ENCODE measurements around the gene MED12L.

Gene MED12L

DNA sequence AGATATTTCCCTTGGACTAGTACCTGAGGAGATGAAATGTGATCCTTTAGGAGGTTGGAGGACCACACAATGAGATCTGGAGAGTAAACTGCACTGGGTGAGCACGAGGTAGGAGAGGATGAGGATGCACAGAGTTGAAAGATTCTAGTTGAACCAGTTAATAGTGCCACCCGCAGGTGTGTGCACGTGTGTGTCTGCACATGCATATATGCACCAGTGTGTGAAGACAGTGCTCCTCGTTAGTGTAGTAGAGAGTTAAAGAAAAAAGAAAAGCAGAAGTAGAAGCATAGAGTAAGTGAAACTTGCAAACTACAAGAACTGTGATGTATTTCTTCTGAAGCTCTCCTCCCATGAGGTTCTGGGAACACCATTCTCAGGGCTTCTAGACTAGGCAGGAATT, 8.4 kb downstream of the MED12L start:
- TF ChIP-seq JUND (IDR thresholded peaks at IDR 0.05; ENCODE audit: low read depth): no peak
- DNase-seq (ENCODE audit: low read depth in 1 of 2, low spot score in 1 of 2): peak in 1 of 2 experiments; percentile 13
- in situ Hi-C loops (cut with HindIII; ENCODE audit: low pct_unique_long_range_greater_than_20kb, low sequenced_read_pairs): no loop called here

DNA sequence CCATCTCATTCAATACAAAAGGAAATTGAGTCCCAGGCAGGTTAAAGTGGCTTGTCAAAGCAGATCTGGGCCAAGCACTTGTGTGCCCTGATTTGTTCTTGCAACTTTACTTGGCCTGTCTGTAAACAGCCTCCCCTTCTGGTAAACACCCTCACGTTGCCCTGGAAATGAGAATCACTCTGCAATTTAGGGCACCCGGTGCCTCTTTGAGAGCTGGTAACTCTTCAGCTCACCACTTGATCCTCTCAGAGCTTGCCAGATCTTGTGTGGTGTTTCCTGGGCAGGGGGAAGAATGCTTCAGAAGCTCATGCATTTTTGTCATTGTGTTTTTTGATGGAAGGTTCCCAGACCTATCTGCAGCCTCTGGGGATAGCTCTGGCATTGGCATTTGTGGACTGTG, 11.3 kb downstream of the MED12L start:
- TF ChIP-seq JUND (IDR thresholded peaks at IDR 0.05; ENCODE audit: low read depth): no peak
- no peak for DNase-seq (ENCODE audit: low read depth in 1 of 2, low spot score in 1 of 2)
- in situ Hi-C loops (cut with HindIII; ENCODE audit: low pct_unique_long_range_greater_than_20kb, low sequenced_read_pairs): no loop called here

DNA sequence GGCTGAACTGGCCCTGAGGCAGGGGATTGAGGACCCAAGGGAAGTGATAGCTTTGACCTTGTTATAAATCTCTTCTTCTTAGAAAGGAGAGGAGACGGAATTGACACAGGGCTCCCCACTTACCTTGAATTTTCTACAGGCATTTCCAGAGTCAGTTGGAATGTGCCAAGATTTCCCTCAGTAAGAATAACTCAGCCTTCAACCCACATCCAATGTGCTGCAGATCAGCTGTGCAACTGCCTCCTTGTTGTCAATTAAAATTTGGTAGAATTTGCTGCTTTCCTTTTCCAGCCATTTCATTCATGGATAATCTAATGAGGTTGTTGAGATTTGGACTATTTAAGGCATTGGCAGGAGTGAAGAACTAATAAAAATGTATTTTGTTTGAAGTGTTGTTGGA, 14.6 kb downstream of the MED12L start:
- no peak for TF ChIP-seq JUND (IDR thresholded peaks at IDR 0.05; ENCODE audit: low read depth)
- in situ Hi-C loops (cut with HindIII; ENCODE audit: low pct_unique_long_range_greater_than_20kb, low sequenced_read_pairs): no loop called here
- no peak for DNase-seq (ENCODE audit: low read depth in 1 of 2, low spot score in 1 of 2)

DNA sequence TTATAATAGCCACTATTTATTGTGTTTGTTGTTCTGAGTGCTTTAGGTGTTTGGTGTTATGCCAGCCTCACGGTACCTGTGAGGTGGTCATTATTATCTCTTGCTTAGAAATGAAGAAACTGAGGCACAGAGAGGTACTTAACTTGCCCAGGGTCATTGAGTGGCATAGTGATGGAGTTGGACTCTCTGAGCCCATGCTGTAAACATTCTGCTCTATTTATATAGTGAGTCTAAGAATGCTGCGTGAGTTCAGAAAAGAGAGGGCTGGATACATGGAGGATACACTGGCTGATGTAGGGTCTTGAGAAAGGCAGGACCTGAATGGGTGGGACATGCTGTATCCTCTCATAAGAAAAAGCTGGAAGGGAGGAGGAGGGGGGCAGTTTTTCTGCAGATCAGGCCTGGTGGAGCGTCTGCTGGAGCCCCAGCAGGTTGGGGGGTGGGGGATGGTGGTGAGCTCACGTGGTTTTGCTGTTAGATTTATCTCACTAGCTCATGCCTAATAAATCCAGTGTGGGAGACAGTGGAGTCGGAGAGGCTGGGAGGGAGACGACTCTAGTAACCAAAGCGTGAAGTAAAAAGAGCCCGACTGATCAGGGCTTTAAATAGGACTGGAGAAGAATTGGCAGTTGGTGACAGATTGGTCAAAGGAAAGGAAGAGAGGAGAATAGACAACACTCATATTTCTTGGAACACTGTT, 16.0 kb downstream of the MED12L start:
- in situ Hi-C loops (cut with HindIII; ENCODE audit: low pct_unique_long_range_greater_than_20kb, low sequenced_read_pairs): no loop called here

DNA sequence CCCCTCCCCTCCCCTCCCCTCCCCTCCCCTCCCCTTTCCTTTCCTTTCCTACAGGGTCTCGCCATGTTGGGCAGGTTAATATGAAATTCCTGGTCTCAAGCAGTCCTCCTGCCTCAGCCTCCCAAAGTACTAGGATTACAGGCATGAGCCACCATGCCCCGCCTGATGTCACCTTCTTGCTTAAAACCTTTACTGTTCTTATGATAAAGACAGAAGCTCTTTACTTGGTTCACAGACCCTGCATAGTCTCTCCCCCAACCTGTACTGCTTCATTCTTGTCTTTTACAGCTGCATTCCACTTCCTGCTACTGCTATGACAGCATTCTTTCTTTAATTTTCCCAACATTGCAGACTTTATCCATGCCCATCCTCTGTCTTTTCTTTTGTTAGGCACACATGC, 20.8 kb downstream of the MED12L start:
- in situ Hi-C loops (cut with HindIII; ENCODE audit: low pct_unique_long_range_greater_than_20kb, low sequenced_read_pairs): no loop called here
- DNase-seq (ENCODE audit: low read depth in 1 of 2, low spot score in 1 of 2): peak in 1 of 2 experiments; percentile 36
- no peak for TF ChIP-seq JUND (IDR thresholded peaks at IDR 0.05; ENCODE audit: low read depth)

More for the DNA sequence above, 16.0 kb downstream of the MED12L start:
- no peak for TF ChIP-seq JUND (IDR thresholded peaks at IDR 0.05; ENCODE audit: low read depth)
- no peak for DNase-seq (ENCODE audit: low read depth in 1 of 2, low spot score in 1 of 2)

DNA sequence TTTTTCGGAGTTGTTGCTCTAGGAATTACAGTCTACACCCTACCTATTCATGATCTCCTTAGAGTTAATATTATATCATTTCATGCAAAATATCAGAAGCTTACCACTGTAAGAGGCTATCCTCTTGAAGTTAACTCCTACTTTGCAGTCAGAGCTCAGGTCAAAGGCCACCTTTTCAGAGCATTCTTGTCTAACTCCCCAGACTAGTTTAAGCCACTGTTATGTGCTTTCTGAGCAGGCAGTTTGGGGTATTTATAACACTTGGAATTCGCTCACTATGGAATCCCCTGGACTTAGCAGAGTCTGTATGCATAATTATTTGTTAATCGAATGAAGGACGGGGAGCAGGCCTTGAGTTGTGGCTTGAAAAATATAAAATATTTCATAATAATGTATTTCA, 21.7 kb downstream of the MED12L start:
- in situ Hi-C loops (cut with HindIII; ENCODE audit: low pct_unique_long_range_greater_than_20kb, low sequenced_read_pairs): no loop called here
- peak in 1 of 2 experiments; percentile 33 for DNase-seq (ENCODE audit: low read depth in 1 of 2, low spot score in 1 of 2)
- no peak for TF ChIP-seq JUND (IDR thresholded peaks at IDR 0.05; ENCODE audit: low read depth)

DNA sequence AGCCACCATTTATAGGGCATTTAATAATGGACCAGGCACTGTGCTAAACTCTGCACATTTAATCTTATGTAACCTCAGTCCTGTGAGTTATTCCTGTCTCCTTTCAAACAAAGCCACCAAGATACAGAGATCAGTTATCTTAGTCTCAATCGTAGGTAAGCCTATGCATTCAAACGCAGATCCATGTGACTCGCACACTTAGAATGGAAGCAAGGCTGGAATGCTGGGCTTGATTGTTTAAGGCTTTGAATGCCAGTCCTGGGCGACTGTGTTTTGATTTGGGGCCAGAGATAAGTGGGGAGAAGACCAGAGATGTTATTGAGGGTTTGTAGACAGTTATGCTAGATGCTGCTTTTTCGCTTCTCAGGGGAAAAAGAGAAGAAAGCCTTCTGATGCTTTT, 22.2 kb downstream of the MED12L start:
- in situ Hi-C loops (cut with HindIII; ENCODE audit: low pct_unique_long_range_greater_than_20kb, low sequenced_read_pairs): no loop called here
- TF ChIP-seq JUND (IDR thresholded peaks at IDR 0.05; ENCODE audit: low read depth): no peak
- DNase-seq (ENCODE audit: low read depth in 1 of 2, low spot score in 1 of 2): no peak

DNA sequence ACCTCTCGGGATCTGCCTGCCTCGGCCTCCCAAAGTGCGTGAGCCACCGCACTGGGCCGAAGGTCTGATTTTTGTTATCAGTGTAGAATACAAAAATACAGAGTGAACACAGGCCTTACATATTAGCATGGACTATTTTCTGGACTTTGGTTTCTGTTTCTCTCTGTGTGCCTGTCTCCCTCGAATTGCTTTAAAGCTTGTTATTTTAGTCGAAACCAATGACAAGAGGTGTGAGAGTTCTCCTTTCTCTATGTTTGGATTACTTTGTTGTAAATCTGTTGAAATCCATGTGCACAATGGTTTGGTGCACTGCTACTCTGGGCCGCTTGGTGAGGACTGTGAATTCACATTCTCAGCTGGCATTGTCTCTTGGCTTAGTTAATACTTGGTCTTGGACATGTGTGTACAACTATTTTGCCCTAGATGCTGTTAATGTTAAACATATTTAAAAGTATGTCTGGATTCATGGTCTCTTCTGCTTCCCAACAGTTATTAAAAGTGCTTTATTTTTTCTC, 23.9 kb downstream of the MED12L start:
- in situ Hi-C loops (cut with HindIII; ENCODE audit: low pct_unique_long_range_greater_than_20kb, low sequenced_read_pairs): no loop called here
- DNase-seq (ENCODE audit: low read depth in 1 of 2, low spot score in 1 of 2): no peak
- TF ChIP-seq JUND (IDR thresholded peaks at IDR 0.05; ENCODE audit: low read depth): no peak

DNA sequence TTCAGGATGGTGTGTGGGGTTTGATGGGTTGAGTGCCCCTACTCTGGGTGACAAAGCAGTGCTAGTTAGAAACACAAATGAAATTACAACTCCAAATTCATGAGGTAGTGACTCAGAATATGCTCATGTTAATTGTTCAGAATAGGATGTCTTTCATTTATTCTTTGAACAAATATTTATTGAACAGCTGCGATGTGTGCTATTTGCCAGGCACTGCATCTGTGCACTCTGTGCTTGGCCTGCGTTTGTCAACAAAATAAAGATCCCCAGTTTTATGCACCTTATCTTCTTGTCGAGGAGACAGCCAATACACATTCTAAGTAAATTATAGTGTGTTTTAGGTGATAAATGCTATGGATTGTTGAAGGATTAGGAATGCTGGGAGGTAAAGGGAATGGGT, 27.3 kb downstream of the MED12L start:
- TF ChIP-seq JUND (IDR thresholded peaks at IDR 0.05; ENCODE audit: low read depth): no peak
- in situ Hi-C loops (cut with HindIII; ENCODE audit: low pct_unique_long_range_greater_than_20kb, low sequenced_read_pairs): no loop called here
- no peak for DNase-seq (ENCODE audit: low read depth in 1 of 2, low spot score in 1 of 2)

DNA sequence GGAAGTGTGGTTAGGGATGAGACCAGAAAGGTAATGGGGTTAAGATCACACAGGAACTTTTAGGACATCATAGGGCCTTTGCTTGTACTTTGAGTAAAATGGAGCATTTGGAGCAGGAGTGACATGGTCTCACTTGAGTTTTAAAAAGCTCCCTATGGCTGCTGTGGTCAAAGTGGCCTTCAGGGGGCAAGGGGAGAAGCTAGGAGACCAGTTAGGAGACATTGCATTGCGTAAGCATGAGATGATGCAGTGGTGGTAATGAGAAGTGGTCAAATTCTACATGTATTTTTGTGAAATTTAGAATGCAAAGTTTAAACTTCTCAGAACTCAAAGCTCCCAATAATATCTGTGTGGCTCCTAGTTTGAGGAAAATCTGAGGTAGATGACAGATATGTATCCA, 27.9 kb downstream of the MED12L start:
- in situ Hi-C loops (cut with HindIII; ENCODE audit: low pct_unique_long_range_greater_than_20kb, low sequenced_read_pairs): no loop called here
- no peak for DNase-seq (ENCODE audit: low read depth in 1 of 2, low spot score in 1 of 2)
- TF ChIP-seq JUND (IDR thresholded peaks at IDR 0.05; ENCODE audit: low read depth): no peak

DNA sequence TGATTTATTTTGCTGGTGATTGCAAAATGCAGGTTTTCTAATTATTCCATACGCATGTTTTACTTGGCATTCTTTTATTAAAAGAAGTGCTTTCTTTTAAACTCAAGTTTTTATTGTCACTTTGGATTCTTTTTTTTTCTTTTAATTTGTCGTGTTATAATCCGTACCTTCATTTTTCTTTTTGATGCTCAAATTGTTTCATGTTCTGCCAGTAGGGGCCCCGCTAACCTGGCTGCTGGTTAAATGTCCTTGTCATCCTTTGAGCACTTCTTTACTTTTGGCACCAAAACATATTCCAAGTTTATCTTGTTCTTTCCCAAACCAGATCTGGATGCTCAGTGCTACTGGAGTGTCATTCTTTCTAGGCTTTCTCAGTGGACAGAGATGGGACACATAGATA, 31.6 kb downstream of the MED12L start:
- DNase-seq (ENCODE audit: low read depth in 1 of 2, low spot score in 1 of 2): peak in 1 of 2 experiments; percentile 12
- in situ Hi-C loops (cut with HindIII; ENCODE audit: low pct_unique_long_range_greater_than_20kb, low sequenced_read_pairs): no loop called here
- no peak for TF ChIP-seq JUND (IDR thresholded peaks at IDR 0.05; ENCODE audit: low read depth)

DNA sequence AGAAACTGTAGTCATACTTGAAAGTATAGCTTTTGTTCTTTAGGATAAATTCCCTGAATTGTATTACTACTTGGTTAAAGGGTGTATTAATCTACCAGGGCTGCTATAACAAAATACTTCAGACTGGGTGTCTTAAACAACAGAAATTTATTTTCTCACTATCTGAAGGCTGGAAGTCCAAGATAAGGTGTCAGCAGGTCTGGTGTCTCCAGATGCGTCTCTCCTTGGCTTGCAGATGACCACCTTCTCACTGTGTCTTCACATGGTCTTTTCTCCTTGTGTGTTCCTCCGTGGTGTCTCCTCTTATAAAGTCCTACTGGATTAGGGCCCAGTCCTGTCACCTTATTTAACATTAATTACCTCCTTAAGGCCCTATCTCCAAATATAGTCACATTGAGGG, 33.7 kb downstream of the MED12L start:
- no peak for TF ChIP-seq JUND (IDR thresholded peaks at IDR 0.05; ENCODE audit: low read depth)
- in situ Hi-C loops (cut with HindIII; ENCODE audit: low pct_unique_long_range_greater_than_20kb, low sequenced_read_pairs): no loop called here
- no peak for DNase-seq (ENCODE audit: low read depth in 1 of 2, low spot score in 1 of 2)

DNA sequence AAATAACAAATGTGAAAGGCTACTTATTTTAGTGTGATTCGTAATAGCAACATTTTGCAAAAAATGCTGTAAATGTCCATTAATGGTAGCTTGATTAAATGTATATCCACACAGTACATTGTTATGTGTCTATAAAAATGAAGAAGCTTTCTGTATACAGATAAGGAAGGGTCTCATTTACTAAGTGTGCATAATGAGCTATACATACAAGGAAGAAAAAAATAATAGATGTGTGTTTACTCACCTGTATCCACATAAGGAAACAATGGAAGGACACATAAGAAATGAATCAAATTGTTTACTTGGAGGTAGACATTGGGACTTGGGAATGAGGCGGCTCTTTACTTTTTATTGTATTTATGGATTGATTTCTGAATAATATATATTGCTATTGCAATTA, 34.9 kb downstream of the MED12L start:
- in situ Hi-C loops (cut with HindIII; ENCODE audit: low pct_unique_long_range_greater_than_20kb, low sequenced_read_pairs): no loop called here
- no peak for TF ChIP-seq JUND (IDR thresholded peaks at IDR 0.05; ENCODE audit: low read depth)

DNA sequence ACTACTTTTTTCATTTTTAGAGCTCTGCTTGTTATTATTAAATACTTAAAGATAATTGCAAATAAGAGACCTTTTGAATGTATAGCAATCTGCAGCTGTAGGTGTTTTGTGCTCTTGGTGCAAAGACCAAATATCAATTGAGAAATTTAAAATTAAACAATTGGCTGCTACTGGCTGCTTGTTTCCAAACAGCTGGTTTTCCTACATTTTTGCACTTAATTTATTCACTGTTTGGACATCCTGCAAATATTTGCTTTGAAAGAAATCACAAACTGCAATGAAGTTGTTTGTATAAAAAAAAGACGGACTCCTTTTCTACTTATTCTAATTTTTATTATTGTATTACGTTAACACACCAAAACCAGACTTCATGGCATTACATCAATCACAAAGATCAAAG, 35.6 kb downstream of the MED12L start:
- DNase-seq (ENCODE audit: low read depth in 1 of 2, low spot score in 1 of 2): no peak
- TF ChIP-seq JUND (IDR thresholded peaks at IDR 0.05; ENCODE audit: low read depth): no peak
- in situ Hi-C loops (cut with HindIII; ENCODE audit: low pct_unique_long_range_greater_than_20kb, low sequenced_read_pairs): no loop called here

More for the DNA sequence above, 34.9 kb downstream of the MED12L start:
- no peak for DNase-seq (ENCODE audit: low read depth in 1 of 2, low spot score in 1 of 2)
